ENCODE measurements around the gene TMCC1. TPM values are rescaled to one million over a fixed set of nuclear protein-coding genes. Genes with fewer than 3 reads are reported as not detected.

TMCC1 gene
- total RNA-seq, 1 experiment from 2014 or later, result 6.2 TPM

- ChIA-PET POLR2A (ENCODE audit: unreplicated experiment) (no interaction called here), CTCF (interaction anchor here (0.6 kb wide), 1 partner anchor 11 kb away, joined by 3 read pairs; no protein-coding TSS in a partner anchor)
- TF ChIP-seq EZH2 (IDR thresholded peaks at IDR 0.05; ENCODE audit: low read length, unreplicated experiment), result no peak
- H3K4me3 ChIP-seq (ENCODE audit: low read length), result no peak overlapping the region
- H3K27ac ChIP-seq (ENCODE audit: low read length), result no peak overlapping the region
- no peak overlapping the region for H3K4me2 ChIP-seq (ENCODE audit: low read length)
- peaks cover 83% of the 10 kb centered on the region for H3K79me2 ChIP-seq (ENCODE audit: low read length)
- H3K4me1 ChIP-seq (ENCODE audit: insufficient read depth, low read length), result no peaks in the 10 kb centered on the region
- no peaks in the 10 kb centered on the region for H3K9me2 ChIP-seq (replicated peaks; ENCODE audit: low read length)
- no peaks in the 10 kb centered on the region for H3K9me3 ChIP-seq (ENCODE audit: low read length)
- BruUV-seq (replicated peaks), result no TSS peak
- intact Hi-C loops (cut with micrococcal nuclease), result no loop called here
- H3K9ac ChIP-seq (ENCODE audit: low read length), result no peak overlapping the region
- no peak overlapping the region for H2AFZ ChIP-seq (ENCODE audit: low read length)
- no peaks in the 10 kb centered on the region for H4K20me1 ChIP-seq (ENCODE audit: low read length)
- H3F3A ChIP-seq (ENCODE audit: low read length, unreplicated experiment), result no peaks in the 10 kb centered on the region
- ATAC-seq (no peak), DNase-seq (no peak)
- no peaks in the 10 kb centered on the region for H3K36me3 ChIP-seq (ENCODE audit: low read depth, low read length)
- no peaks in the 10 kb centered on the region for H3K27me3 ChIP-seq (ENCODE audit: low read length)
These were observed 119.5 kb downstream of the TMCC1 start for GRCh38 chr3:129773691-129774663.

- Histone ChIP-seq H3K36me3 (ENCODE audit: low read depth, low read length) (no peaks in the 10 kb centered on the region), H3F3A (ENCODE audit: low read length, unreplicated experiment) (no peaks in the 10 kb centered on the region), H3K4me2 (ENCODE audit: low read length) (no peak overlapping the region), H3K79me2 (ENCODE audit: low read length) (peaks cover 75% of the 10 kb centered on the region), H3K4me1 (ENCODE audit: insufficient read depth, low read length) (no peaks in the 10 kb centered on the region), H2AFZ (ENCODE audit: low read length) (no peak overlapping the region), H3K9me3 (ENCODE audit: low read length) (no peaks in the 10 kb centered on the region), H4K20me1 (ENCODE audit: low read length) (no peaks in the 10 kb centered on the region), H3K27ac (ENCODE audit: low read length) (no peak overlapping the region), H3K27me3 (ENCODE audit: low read length) (no peaks in the 10 kb centered on the region), H3K4me3 (ENCODE audit: low read length) (no peak overlapping the region), H3K9ac (ENCODE audit: low read length) (no peak overlapping the region), H3K9me2 (replicated peaks; ENCODE audit: low read length) (no peaks in the 10 kb centered on the region)
- no TSS peak for BruUV-seq (replicated peaks)
- intact Hi-C loops (cut with micrococcal nuclease), result no loop called here
- TF ChIP-seq CTCF (conservative IDR thresholded peaks at IDR 0.05; ENCODE audit: low read depth, low read length) (no peak), EZH2phosphoT487 (IDR thresholded peaks at IDR 0.05; ENCODE audit: borderline replicate concordance, low read length) (no peak), EZH2 (IDR thresholded peaks at IDR 0.05; ENCODE audit: low read length, unreplicated experiment) (no peak)
- DNase-seq (no peak), ATAC-seq (no peak)
- CTCF ChIA-PET, result no interaction called here
- POLR2A ChIA-PET (ENCODE audit: unreplicated experiment), result no interaction called here
These were observed 122.9 kb downstream of the TMCC1 start for GRCh38 chr3:129770604-129771003.

DNA sequence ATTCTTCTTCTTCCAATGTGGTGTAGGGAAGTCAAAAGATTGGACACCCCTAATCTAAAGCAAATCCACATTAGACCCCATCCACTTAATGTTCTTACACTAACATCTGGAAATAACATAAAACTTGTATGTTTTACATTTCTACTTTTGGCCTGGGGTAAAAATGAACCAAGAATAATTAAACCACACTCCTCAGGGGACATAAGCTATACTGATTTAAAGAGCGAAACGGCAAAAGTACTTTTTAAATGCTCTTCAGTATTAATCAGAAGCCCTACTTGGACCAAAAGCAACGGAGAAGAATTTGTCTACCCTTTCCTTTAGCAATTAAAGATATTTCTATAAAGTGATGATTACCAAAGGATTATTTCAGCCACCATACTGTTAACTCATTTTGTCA, 123.9 kb downstream of the TMCC1 start:
- Histone ChIP-seq H3K4me1 (ENCODE audit: insufficient read depth, low read length) (no peaks in the 10 kb centered on the region), H3K4me2 (ENCODE audit: low read length) (no peak overlapping the region), H3K27me3 (ENCODE audit: low read length) (no peaks in the 10 kb centered on the region), H3K9me3 (ENCODE audit: low read length) (no peaks in the 10 kb centered on the region), H3F3A (ENCODE audit: low read length, unreplicated experiment) (no peaks in the 10 kb centered on the region), H3K79me2 (ENCODE audit: low read length) (peaks cover 65% of the 10 kb centered on the region), H4K20me1 (ENCODE audit: low read length) (no peaks in the 10 kb centered on the region), H3K4me3 (ENCODE audit: low read length) (no peak overlapping the region), H3K36me3 (ENCODE audit: low read depth, low read length) (no peaks in the 10 kb centered on the region), H3K9me2 (replicated peaks; ENCODE audit: low read length) (no peaks in the 10 kb centered on the region), H2AFZ (ENCODE audit: low read length) (no peak overlapping the region), H3K9ac (ENCODE audit: low read length) (no peak overlapping the region), H3K27ac (ENCODE audit: low read length) (no peak overlapping the region)
- POLR2A ChIA-PET (ENCODE audit: unreplicated experiment), result no interaction called here
- no TSS peak for BruUV-seq (replicated peaks)
- TF ChIP-seq CTCF (conservative IDR thresholded peaks at IDR 0.05; ENCODE audit: low read depth, low read length) (no peak), EZH2phosphoT487 (IDR thresholded peaks at IDR 0.05; ENCODE audit: borderline replicate concordance, low read length) (no peak), EZH2 (IDR thresholded peaks at IDR 0.05; ENCODE audit: low read length, unreplicated experiment) (no peak)
- no peak for ATAC-seq
- no peak for DNase-seq
- CTCF ChIA-PET, result no interaction called here
- intact Hi-C loops (cut with micrococcal nuclease), result no loop called here
